Thyroid gland (tissue), 4 donors: ENCODE data around the gene GBP7. TPM values are rescaled to one million over a fixed set of nuclear protein-coding genes. Genes with fewer than 3 reads are reported as not detected.
"Not testable (repeated sequence)": the region's sequence is repeated elsewhere in the genome, so short reads cannot be mapped to it uniquely, and the experiment has no call there.

Source experiments
- DNase-seq, 2 donors: peaks; one replicate each; pipeline ENCODE4 v3.0.0-alpha.2; 2019
- H3K27ac ChIP-seq, 3 donors: fragments of 200-600 bp; sonication (generic); 1 replicate in 2 of 3; 2 replicates in 1 of 3; pipeline ENCODE4 v1.5.1; 2016 to 2019; ENCODE audit warnings: mild to moderate bottlenecking in 1 of 3, moderate library complexity in 1 of 3
- H3K27me3 ChIP-seq: fragments of 200-600 bp; sonication (generic); one replicate; pipeline ENCODE4 v1.5.1; 2019
- H3K36me3 ChIP-seq, 2 donors: fragments of 200-600 bp; sonication (generic); one replicate each; pipeline ENCODE4 v1.5.1; 2016 to 2019
- H3K4me1 ChIP-seq, 2 donors: fragments of 200-600 bp; sonication (generic); one replicate each; pipeline ENCODE4 v1.5.1; 2017 to 2019
- H3K4me3 ChIP-seq, 3 donors: fragments of 200-600 bp; sonication (generic); replicated peaks in 1 of 3; 1 replicate in 2 of 3; 2 replicates in 1 of 3; pipeline ENCODE4 v1.5.1; 2016; ENCODE audit warnings: mild to moderate bottlenecking in 1 of 3
- H3K9me3 ChIP-seq: fragments of 200-600 bp; sonication (generic); one replicate; pipeline ENCODE4 v1.5.1; 2017
- CTCF ChIP-seq, 6 experiments: fragments of 200-600 bp in 3 of 6; fragments of 450-650 bp in 3 of 6; sonication (generic) in 3 of 6; IDR thresholded peaks; one replicate each; pipeline ENCODE4 v1.5.1; 2016 to 2019; ENCODE audit warnings: antibody characterized with exemption in 6 of 6, mild to moderate bottlenecking in 2 of 6, inconsistent platforms in 1 of 6, moderate library complexity in 1 of 6
- POLR2A ChIP-seq, 2 donors: fragments of 450-650 bp; IDR thresholded peaks; one replicate each; pipeline ENCODE4 v1.6.1; 2017; ENCODE audit warnings: antibody characterized with exemption in 2 of 2, mild to moderate bottlenecking in 2 of 2, moderate library complexity in 1 of 2
- WGBS, 2 donors: methylation state at CpG; one replicate each; pipeline ENCODE4 v1.1.5; 2017; 5-methylcytosine and 5-hydroxymethylcytosine counted together
- intact Hi-C: fragments of 100-400 bp; cut with DNase I; formaldehyde crosslinking; loops from one replicate; pipeline ENCODE4 v1.15.1; 2023
- total RNA-seq, 4 donors: library from RNA; depleted of rRNA; stranded (reverse); fragments of >200 nt; gene quantifications; one replicate each; pipeline ENCODE4 v1.2.3, GENCODE V29; 2016

GBP7 gene
- not detected for total RNA-seq

- TF ChIP-seq POLR2A (IDR thresholded peaks at IDR 0.05) = no peak
- no peak for TF ChIP-seq CTCF (IDR thresholded peaks at IDR 0.05)
- no peak within 1 kb of the TSS for H3K27ac ChIP-seq
- no peaks in the 10 kb centered on the region for H3K9me3 ChIP-seq
- no peaks in the 10 kb centered on the region for H3K4me1 ChIP-seq
- intact Hi-C loops = no loop called here
- no peaks in the 10 kb centered on the region for H3K27me3 ChIP-seq
- no peaks in the 10 kb centered on the region for H3K36me3 ChIP-seq
- DNase-seq = no peak
- H3K4me3 ChIP-seq = no peak within 1 kb of the TSS
Measured at GRCh38 chr1:89175601-89176256, at the start of gene GBP7. Gene GBP7 (minus strand): TSS chr1:89176003. CDS start chr1:89171935, 4,068 bp downstream.

- Histone ChIP-seq H3K27ac (no peak overlapping the region), H3K4me1 (no peaks in the 10 kb centered on the region), H3K4me3 (no peak overlapping the region), H3K9me3 (no peaks in the 10 kb centered on the region), H3K27me3 (no peaks in the 10 kb centered on the region), H3K36me3 (no peaks in the 10 kb centered on the region)
- TF ChIP-seq POLR2A (IDR thresholded peaks at IDR 0.05) (no peak), CTCF (IDR thresholded peaks at IDR 0.05) (no peak)
- no peak for DNase-seq
- intact Hi-C loops = no loop called here
- WGBS, 2 donors = 42 to 44% methylated on average over 1 of the region's 1 CpG
Measured at GRCh38 chr1:89221341-89221740, 45.5 kb upstream of the GBP7 start.

- intact Hi-C loops, H3K36me3 ChIP-seq, H3K9me3 ChIP-seq, H3K4me3 ChIP-seq, H3K4me1 ChIP-seq, H3K27ac ChIP-seq, DNase-seq, H3K27me3 ChIP-seq: not testable (repeated sequence)
Measured at GRCh38 chr1:89219851-89220250, 44.0 kb upstream of the GBP7 start.

GRCh38 chr1:89218941-89219340 lies 43.1 kb upstream of the GBP7 start:
- H3K27me3 ChIP-seq, H3K9me3 ChIP-seq, H3K36me3 ChIP-seq, H3K27ac ChIP-seq, intact Hi-C loops, H3K4me1 ChIP-seq, DNase-seq, H3K4me3 ChIP-seq: not testable (repeated sequence)
- WGBS, 2 donors = 79 to 93% methylated on average over 3 of the region's 3 CpGs

- TF ChIP-seq CTCF (IDR thresholded peaks at IDR 0.05) = no peak
- no peak for TF ChIP-seq POLR2A (IDR thresholded peaks at IDR 0.05)
- intact Hi-C loops = no loop called here
Measured at GRCh38 chr1:89213347-89213746, 37.5 kb upstream of the GBP7 start.

GRCh38 chr1:89211035-89211634 lies 35.3 kb upstream of the GBP7 start:
- WGBS, 2 donors = 86 to 100% methylated on average over 1 of the region's 1 CpG
- DNase-seq = no peak
- no peak overlapping the region for H3K27ac ChIP-seq

More at GRCh38 chr1:89213347-89213746, 37.5 kb upstream of the GBP7 start:
- H3K4me1 ChIP-seq = no peaks in the 10 kb centered on the region
- no peaks in the 10 kb centered on the region for H3K27me3 ChIP-seq
- no peak for DNase-seq
- no peak overlapping the region for H3K4me3 ChIP-seq
- no peak overlapping the region for H3K27ac ChIP-seq
- no peaks in the 10 kb centered on the region for H3K9me3 ChIP-seq
- H3K36me3 ChIP-seq = no peaks in the 10 kb centered on the region
- WGBS, 2 donors = 83 to 90% methylated on average over 1 of the region's 1 CpG

More at GRCh38 chr1:89211035-89211634, 35.3 kb upstream of the GBP7 start:
- TF ChIP-seq POLR2A (IDR thresholded peaks at IDR 0.05) (no peak), CTCF (IDR thresholded peaks at IDR 0.05) (no peak)
- Histone ChIP-seq H3K4me3 (no peak overlapping the region), H3K9me3 (no peaks in the 10 kb centered on the region), H3K4me1 (no peaks in the 10 kb centered on the region), H3K27me3 (no peaks in the 10 kb centered on the region), H3K36me3 (no peaks in the 10 kb centered on the region)
- intact Hi-C loops = no loop called here
